GM21367 (cell line): ENCODE measurements around the gene BBS12.

ENCODE experiments used
- ATAC-seq: cut with Tn5 transposase; IDR thresholded peaks from one replicate; pipeline ENCODE4 v1.9.1; 2021; ENCODE audit not compliant: unreplicated experiment

Gene BBS12

DNA sequence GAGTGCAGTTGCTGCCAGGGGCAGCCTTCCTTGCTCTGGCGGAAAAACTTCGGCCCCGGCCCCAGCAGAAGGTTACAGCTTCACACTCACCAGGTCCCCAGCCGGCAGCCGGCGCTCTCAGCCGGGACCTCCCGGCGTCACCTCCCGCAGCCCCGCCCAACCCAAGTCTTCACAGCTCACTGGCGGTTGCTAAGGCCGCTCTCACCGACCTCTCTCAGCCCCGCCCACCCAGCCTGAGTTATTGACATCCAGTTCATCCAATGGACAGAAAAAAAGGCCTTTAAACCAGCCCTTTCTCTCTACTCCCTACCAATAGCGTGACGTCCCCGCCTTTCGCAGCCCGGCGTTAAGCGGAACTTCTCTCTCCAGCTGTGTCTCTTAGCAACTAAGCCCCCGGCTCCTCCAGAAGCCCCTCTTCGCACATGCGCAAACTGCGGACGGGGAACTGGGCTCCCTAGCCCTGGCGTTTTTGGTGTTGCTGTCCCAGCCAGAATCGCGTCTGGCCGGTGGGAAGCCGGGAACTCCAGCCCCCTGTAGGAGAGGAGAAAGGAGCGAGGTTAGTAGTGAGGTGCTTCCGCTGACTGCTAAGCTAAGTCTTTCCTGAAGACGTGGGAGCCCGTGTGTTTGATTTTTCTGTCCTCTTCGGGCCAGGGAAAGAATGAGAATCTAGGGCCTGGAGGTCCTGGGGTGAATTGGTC, at the start of gene BBS12:
Gene BBS12, plus strand, starts transcription at position 376 of the 698 bp plus-strand sequence. CDS start 9,189 bp downstream, outside the sequence.
- ATAC-seq, result peak; percentile 100

DNA sequence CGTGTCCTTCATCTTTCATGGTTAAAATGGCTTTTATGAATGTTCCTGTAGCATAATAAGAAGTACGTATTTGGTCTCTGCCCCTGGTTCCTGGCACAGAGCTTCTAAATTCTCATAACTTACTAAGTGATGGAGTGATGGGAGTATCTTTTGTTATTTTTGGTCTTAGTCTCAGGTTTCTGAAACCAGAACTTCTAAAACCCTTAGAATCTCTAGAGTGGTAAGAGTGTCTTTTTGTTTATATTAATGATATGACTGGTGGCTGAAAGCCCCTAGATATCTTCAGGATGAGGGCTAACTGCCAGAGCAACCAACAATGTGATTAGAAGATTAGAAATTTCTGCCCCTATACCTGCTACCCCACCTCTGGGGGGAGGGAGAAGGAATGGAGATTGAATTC, 45.8 kb upstream of the BBS12 start:
- ATAC-seq, result no peak

DNA sequence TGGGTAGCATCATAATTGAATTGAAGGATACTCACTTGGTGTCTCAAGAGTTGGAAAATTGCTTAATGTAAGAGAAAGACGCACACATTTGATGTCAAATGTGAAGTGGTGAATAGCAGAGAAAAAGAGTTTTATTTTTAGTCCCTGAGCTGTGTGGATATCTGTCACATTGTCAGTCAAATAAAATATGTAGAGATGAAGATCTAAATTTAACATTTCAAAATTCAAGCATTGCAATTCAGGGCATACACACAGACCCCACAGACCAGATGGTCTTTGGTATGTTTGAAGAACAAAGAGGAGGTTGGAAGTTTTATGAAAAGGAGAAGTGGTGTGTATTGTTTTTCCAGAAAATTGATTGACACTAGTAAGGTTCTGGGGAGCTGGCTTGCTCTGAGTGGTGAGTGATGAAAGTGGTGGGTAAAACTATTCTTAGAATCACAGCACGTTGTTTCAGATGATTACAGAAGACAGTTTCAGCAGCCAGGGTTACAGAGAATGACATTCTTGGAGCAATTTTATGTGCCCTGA, 44.9 kb upstream of the BBS12 start:
- ATAC-seq, result peak; percentile 76

DNA sequence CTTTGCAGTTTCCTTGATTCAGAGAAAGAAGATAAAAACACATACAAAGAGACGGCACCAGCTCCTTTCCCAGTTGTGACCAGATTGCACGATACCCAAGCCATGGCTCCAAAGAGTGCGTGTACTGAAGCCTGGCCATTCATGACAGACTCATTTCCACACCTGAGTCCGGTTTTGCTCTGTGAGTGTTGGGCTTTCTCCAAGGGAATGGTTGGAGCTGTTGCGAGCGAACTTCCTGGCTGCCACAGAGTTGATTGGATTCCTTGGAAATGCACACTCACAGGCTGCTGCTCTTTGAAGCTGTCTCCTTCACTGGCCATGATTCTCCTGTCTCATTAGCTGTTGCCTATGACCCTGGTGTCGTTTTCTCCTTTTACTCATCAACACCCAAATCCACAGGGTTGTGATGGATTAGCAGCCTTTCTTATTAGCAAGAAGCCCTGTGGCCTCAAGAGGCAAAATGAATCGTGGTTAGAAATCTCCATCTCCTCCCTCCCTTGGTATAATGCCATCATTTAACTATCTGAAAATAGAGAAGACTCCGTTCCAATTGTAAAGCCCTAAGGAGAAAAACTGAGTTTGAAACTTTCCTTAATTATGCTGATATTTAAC, 43.9 kb upstream of the BBS12 start:
- ATAC-seq, result no peak

DNA sequence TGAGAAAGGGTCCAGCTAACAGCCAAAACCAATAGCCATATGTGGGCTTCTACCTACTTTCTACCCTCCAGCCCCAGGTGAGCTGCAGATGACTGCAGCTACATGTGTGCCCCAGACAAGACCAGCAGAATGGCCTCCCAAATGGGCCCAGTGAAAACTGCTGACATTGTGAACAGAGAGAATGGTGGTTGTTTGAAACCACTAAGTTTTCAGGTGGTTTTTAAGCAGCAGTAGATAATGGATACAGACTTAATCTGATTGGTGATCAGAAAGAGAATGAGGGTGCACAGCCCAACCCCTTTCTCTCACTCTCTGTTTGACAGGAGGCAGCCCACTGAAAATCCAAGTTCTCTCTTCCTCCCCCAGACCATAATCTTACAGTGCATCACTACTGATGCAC, 42.5 kb upstream of the BBS12 start:
- ATAC-seq, result peak; percentile 86

DNA sequence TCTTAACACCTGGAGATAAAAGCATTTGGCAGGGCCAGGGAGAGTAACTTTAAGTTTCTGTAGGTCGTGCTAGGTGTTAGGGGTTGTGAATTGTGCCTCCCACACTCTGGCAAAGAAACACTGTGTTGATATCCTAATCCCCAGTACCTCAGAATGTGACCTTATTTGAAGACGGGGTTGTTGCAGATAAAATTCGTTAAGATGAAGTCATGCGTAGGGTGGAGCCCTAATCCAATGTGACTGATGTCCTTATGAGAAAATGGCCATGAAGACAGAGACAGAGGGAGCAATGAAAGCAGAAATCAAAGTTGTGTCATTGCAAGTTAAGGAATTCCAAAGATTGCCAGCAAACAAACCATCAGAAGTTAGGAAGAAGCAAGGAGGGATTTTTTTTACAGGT, 40.5 kb upstream of the BBS12 start:
- ATAC-seq, result no peak

DNA sequence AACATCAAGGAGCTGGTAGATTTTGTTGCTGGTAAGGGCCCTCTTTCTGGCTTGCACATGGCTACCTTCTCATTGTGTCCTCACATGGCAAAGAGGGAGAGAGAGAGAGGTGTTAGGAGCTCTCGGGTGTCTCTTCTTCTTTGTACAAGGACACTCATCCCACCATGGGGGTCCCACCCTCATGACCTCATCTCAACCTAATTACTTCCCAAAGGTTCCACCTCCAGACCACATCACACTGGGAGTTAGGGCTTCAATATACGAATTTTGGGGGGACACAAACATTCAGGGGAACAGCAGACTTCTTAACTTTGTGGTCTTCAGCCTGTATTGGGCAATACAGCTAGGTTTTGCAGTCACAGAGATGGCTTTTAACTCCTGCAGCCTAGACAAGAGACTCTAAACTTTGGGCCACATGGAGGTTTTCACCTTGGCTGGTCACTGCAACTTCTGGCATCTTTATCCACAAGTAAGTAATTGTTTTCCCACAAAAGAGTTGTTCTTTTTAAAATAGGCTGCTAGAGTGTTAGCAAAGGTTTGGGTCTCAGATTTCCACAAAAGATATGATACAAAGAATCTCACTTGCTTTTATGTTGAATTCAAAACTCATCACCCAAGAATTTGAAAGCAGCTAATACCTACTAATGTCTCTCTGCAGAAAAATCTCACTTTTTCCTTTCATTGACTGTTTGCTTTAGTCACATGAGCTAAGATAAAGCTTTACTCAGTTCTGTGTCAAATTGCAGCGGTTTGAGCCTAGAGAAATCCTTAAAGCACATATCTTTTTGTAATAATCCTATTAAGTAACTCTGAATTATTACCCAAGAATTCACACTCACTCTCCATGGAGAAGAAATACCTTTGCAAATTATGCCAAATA, 39.6 kb upstream of the BBS12 start:
- ATAC-seq, result no peak

DNA sequence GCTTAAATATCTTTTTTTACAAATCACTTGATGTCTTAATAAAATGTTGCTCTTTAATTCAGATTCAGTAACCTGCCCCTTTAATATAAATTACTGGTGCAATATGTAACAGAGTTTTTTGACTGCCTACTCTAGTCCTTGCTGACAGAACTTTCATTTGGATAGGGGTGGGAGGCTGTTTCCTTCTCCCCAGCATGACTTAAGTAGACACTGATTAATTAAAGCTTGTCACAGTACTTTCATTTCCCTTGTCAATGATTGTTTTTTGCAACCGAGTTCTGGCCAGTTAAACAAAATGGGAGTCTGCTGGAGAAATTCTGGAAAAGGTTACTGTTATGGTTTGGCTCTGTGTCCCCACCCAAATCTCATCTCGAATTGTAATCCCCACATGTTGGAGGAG, 37.3 kb upstream of the BBS12 start:
- no peak for ATAC-seq

DNA sequence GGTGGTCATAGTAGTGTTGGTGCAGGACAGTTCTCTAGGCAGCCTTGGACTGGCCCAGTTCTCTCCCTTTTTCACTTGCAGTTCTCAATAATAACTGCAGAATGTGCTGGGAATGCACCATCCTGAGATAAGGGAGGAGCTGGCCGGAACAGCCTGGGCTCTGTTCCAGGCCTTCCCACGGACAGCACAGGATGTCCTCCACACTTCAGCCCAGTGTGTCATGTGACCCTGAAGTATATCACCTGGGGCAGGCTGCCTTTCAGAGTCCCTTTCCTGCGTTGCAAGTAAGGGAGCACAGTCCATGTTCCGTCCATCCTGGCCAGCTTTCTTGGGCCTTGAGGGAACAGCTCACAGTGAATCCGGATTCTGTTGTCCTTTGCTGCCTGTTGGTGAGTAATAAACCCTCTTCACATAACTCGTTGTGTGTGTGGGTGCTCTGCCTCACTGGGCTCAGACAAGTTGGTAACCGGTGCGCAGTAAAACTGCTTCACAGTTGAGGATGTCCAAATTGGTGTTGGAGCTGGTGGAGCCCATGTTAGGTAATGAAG, 32.3 kb upstream of the BBS12 start:
- ATAC-seq, result no peak

DNA sequence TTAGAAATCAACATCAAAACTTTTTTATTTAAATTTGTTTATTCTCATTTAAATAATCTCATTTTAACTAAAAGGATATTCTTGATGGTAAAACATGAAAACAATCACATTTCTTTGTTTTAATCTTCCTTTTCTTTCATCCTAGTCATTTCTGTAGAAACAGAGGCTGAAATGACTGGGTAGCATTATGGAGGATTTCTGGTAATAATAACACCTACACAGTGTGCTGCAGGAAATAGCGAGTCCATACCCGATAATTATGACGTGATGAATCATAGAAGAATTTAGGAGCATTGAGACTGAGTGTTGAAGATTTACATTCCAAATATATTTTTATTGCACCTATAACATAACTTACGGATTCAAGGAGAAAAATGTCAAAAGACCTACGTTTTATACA, 31.4 kb upstream of the BBS12 start:
- no peak for ATAC-seq

DNA sequence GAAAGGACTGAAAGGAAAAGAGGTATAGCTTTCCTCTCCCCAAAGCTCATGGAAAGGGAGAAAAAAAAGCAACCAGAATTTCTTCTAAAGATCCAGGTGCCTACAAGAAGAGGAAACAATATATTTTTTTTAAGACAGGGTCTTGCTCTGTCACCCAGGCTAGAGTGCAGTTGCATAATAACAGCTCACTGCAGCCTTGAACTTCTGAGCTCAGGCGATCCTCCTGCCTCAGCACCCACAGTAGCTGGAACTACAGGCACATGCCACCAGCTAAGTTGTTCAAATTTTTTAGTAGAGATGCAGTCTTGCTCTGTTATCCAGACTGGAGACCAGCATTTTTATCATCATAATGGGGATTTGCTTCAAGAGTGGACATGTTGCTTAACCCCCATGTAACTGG, 30.5 kb upstream of the BBS12 start:
- ATAC-seq, result no peak

DNA sequence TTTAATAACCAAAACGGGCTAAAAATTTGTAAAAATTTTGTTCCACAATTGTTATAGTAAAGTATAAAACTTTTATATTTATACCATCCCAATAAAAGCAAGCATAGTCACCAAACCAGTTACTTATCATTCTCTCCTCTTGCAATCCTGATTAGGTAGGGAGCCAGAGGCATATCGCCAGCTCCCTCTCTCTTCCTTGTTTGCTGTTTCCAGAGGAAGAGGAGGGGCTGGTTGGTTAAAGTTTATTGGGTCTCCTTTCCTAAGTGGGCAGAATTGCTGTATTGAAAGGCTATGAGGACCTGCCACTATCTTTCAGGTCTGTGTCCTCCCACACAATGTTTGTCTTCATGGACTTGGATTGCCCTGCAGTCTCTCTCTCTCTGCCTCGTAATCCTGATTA, 29.6 kb upstream of the BBS12 start:
- no peak for ATAC-seq

DNA sequence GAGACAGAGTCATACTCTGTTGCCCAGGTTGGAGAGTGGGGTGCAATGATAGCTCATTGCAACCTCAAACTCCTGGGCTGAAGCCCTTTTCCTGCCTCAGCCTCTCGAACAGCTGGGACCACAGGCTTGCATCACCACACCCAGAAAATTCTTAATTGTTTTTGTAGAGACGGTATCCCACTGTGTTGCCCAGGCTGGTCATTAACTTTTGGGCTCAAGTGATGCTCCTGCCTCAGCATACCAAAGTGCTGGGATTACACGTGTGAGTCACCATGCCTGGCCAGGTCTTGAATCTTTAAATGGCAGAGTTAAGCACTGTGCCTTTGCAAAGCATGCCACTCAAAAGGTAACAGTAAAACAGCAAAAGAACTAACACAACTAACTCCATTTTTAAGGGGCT, 28.6 kb upstream of the BBS12 start:
- no peak for ATAC-seq

DNA sequence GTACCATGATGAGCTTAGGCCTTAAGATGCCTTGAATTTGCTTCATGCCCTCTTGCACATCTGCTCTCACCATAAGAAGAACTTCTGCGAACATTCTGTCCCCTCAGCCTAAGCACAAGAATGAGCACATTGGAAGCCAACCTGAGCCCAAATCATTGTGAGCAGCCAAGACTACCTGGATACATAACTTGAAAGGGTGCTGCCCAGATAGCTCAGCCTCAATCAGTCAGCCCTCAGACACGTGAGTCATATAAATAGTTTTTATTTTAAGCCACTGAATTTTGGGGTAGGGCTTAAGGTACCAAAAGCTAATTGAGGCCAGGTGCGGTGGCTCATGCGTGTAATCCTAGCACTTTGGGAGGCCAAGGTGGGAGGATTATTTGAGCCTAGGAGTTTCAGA, 27.5 kb upstream of the BBS12 start:
- ATAC-seq, result no peak

DNA sequence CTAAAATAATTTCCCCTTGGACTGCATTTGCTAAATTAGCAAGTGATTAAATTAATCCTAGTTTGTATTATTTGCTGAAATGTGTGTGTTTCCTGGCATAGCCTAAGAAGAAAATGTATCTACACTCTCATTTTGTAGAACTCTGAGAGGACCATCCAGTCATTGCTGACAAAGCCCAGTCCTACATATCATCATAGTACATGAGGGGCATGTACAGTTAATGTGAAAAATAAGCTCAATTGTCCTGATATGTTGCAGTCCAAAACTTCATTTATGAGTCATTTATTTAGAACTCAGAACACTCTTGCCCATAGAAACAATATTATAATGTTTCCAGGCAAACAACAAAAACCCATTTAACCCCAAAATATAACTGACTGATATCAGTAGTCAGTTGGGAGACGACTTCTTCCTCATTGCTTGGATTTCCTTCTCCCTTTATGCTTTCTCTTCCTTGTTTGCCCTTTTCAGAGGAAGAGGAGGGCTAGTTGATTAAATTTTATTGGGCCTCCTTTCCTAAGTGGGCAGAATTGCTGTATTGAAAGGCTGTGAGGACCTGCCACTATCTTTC, 26.9 kb upstream of the BBS12 start:
- ATAC-seq, result no peak

DNA sequence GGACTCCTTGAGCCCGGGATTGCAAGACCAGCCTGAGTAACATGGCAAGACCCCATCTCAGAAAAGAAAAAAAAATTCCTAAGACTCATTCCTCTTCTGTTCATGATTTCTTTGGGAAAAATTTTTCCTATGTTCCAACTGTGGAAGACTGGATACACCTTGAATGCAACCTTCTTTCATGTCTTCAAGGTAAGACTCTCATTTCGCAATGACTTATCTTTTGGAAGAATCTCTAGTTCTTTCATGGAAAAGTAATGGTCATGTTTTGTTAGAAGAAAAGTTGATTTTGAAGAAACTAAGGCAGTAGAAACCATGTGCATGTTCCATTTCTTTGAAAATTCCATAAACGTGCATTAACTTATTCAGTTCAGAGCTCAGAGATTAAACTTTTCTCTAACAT, 26.0 kb upstream of the BBS12 start:
- no peak for ATAC-seq

DNA sequence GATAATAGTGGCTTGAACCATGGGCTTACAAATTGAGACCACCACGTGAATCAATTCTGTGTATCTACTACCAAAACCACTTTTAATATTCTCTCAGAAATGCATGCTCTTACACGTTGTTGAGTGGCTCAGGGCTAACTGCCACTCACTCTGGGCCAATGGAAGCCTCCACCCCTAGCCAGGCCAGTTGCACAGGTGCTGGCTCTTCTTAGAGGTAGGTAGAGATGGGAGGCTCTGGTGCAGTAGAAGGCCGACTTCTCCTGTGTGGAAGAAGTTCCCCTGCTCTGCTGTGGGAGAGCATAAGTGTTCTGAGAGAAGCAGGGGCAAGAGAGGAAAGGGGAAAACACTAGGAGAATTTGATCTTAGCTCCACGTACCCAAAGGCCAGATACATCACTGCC, 25.0 kb upstream of the BBS12 start:
- no peak for ATAC-seq

DNA sequence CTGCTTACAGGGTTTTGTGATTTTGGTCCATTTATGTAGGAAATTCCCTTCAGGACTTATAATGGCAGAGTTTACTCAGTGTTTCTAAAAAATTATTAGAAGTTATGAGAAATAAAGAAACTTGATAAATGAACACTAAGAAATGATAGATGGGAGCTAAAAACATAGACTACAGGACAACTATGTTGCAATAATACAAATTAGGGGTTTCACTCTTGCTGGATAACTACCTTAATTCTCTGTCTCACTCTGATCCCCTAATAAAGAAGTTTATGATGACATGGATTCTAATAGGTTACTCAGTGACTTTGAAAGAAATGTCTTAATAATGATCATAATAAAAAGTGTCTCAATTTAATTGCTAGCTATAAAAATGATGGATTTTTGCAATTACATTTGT, 23.3 kb upstream of the BBS12 start:
- no peak for ATAC-seq

DNA sequence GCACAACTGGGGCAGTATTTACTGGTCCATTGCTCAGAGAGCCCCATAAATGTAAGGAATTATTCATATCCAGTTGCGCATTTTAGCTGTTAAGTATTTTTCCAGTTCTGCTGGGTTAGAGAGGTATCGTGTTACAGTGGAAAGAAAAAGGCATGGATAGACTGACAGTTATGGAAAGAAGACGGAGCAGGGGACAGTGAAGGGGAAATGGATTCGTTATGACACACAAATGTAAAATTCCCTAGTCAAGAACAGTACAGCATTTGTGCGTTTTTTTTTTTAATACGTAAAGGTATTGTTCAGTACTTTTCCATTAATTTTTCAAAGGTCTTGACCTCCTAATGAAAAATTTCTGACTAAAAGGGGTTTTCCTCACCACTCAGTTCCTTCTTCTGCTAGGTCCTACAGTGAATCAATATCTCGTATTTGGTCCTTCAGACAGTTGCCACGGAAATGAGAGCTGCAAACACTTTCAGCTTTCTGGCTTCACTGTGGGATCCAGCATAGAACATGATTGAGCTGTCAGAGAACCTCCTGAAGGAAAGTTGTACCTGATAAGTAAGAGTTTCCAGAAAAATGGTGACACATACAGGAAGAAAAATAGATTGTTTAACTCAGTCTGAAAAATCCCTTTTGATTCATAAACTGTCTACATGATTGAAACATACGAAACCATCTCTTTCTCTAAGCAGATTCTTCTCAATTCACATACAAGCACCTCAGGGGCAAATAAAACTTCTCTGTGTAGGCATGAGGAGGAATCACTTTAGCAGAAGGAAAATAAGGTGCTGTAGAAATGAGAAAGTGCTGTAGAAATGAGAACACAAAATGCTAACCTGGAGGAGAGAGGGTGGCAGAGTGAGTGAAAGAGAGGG, 21.8 kb upstream of the BBS12 start:
- ATAC-seq, result peak; percentile 67

DNA sequence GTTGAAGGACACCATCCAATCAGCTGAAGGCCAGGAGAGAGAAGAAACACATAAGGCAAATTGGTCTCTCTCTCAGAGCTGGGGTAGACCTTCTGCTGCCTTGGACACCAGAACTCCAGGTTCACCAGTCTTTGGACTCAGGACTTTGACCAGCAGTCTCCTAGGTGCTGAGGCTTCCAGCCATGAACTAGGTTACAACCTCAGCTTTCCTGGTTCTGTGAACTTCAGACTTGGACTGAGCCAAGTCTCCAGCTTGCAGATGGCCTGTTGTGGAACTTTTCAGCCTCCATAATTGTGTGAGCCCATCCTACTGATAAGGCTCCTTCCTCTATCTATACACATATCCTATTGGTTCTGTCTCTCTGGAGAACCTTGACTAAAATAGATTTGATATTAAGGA, 20.6 kb upstream of the BBS12 start:
- ATAC-seq, result no peak
